Thoracic aorta (tissue), 2 donors: Measurements from ENCODE around the gene GOLGA1. TPM values are rescaled to one million over a fixed set of nuclear protein-coding genes. Genes with fewer than 3 reads are reported as not detected.
"Not testable (repeated sequence)": the region's sequence is repeated elsewhere in the genome, so short reads cannot be mapped to it uniquely, and the experiment has no call there.

Experiments used
- ATAC-seq: fragments of 150-250 bp; one replicate; pipeline ENCODE4 v1.8.0; 2017; ENCODE audit warnings: low read depth; ENCODE audit not compliant: insufficient number of reproducible peaks, low FRiP score
- DNase-seq: peaks from one replicate; pipeline ENCODE4 v3.0.0-alpha.2; 2020; ENCODE audit warnings: low spot score
- H3K27ac ChIP-seq, 2 donors: fragments of 200-600 bp; sonication (generic); 1 replicate in 1 of 2; 2 replicates in 1 of 2; pipeline ENCODE4 v1.5.1; 2016; ENCODE audit warnings: mild to moderate bottlenecking in 2 of 2, moderate library complexity in 2 of 2
- H3K27me3 ChIP-seq: fragments of 200-600 bp; sonication (generic); replicated peaks from 2 replicates; pipeline ENCODE4 v1.6.0; 2016; ENCODE audit warnings: mild to moderate bottlenecking; ENCODE audit not compliant: insufficient read depth
- H3K36me3 ChIP-seq: fragments of 200-600 bp; sonication (generic); one replicate; pipeline ENCODE4 v1.5.1; 2016
- H3K4me1 ChIP-seq, 2 donors: fragments of 200-600 bp; sonication (generic); 1 replicate in 1 of 2; 2 replicates in 1 of 2; pipeline versions ENCODE4 v1.5.1 to v1.6.0; 2016; ENCODE audit warnings: low read depth in 2 of 2, mild to moderate bottlenecking in 1 of 2; ENCODE audit not compliant: control insufficient read depth in 1 of 2
- H3K4me3 ChIP-seq: fragments of 200-600 bp; sonication (generic); 2 replicates; pipeline ENCODE4 v1.5.1; 2016; ENCODE audit warnings: mild to moderate bottlenecking
- H3K9me3 ChIP-seq: fragments of 200-600 bp; sonication (generic); 2 replicates; pipeline ENCODE4 v1.5.1; 2016
- total RNA-seq, 2 donors: library from RNA; depleted of rRNA; stranded (reverse); fragments of >200 nt; gene quantifications; one replicate each; pipeline versions ENCODE4 v1.1.0 to v1.2.3, GENCODE V29; 2016
- TF ChIP-seq, protein P1 (sequence below): fragments of 200-600 bp; sonication (generic); IDR thresholded peaks from one replicate; pipeline ENCODE4 v1.5.1; 2019; ENCODE audit warnings: antibody characterized with exemption

GOLGA1 gene
- total RNA-seq, 2 donors from 2014 or later = 11.6 to 22.2 TPM

DNA sequence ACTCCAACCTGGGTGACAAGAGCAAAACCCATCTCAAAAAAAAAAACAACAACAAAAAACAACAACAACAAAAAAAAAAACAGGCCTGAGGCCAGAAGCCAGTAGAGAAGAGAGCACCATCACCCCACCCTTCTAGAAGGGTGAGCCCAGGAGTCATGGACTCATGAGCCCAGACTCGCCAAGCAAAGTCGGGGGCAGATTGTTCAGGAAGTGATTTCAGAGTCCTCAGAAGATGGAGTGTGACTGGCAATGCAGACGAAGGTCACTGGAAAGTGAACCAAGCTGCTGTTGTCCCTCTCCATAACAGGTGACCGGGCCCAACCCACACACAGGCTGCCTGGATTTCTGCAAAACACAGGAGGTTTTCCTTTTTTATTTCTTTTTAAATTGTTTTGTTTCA, 96.6 kb downstream of the GOLGA1 start:
- Histone ChIP-seq H3K9me3 (no peaks in the 10 kb centered on the region), H3K27me3 (no peaks in the 10 kb centered on the region), H3K36me3 (no peaks in the 10 kb centered on the region), H3K4me1 (no peaks in the 10 kb centered on the region), H3K4me3 (no peak overlapping the region), H3K27ac (no peak overlapping the region)
- TF ChIP-seq, protein P1, sequence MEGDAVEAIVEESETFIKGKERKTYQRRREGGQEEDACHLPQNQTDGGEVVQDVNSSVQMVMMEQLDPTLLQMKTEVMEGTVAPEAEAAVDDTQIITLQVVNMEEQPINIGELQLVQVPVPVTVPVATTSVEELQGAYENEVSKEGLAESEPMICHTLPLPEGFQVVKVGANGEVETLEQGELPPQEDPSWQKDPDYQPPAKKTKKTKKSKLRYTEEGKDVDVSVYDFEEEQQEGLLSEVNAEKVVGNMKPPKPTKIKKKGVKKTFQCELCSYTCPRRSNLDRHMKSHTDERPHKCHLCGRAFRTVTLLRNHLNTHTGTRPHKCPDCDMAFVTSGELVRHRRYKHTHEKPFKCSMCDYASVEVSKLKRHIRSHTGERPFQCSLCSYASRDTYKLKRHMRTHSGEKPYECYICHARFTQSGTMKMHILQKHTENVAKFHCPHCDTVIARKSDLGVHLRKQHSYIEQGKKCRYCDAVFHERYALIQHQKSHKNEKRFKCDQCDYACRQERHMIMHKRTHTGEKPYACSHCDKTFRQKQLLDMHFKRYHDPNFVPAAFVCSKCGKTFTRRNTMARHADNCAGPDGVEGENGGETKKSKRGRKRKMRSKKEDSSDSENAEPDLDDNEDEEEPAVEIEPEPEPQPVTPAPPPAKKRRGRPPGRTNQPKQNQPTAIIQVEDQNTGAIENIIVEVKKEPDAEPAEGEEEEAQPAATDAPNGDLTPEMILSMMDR = no peak
- ATAC-seq (no peak), DNase-seq (no peak)

DNA sequence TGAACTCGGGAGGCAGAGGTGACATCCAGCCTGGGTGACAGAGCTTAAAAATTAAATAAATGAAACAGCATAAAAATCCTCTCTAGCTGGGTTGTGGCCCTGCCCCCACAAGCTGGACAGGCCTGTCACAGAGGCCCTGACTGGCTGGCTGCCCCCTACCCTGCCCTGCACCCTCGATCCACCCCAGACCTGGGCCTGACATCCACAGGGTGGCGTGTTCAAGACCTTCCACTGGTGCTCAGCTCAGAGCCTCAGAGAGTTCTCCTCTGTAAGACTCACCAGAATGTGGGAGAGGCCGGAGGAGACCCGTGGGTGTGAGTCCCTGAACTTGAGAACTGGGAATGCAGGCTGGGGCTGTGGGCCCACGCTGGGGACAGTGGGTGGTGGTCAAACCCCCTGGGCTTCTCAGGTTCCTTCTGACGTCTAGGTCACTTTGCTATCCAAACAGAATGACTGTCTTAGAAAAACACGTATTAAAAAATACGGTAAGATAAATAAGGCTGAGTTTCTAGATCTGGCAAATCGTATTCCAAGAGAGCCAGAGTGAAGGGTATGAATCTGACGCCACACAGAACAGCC, 97.3 kb downstream of the GOLGA1 start:
- Histone ChIP-seq H3K36me3 (no peaks in the 10 kb centered on the region), H3K4me1 (no peaks in the 10 kb centered on the region), H3K9me3 (no peaks in the 10 kb centered on the region), H3K27ac (no peak overlapping the region), H3K4me3 (no peak overlapping the region), H3K27me3 (no peaks in the 10 kb centered on the region)
- TF ChIP-seq, protein P1 = no peak
- ATAC-seq (no peak), DNase-seq (no peak)

DNA sequence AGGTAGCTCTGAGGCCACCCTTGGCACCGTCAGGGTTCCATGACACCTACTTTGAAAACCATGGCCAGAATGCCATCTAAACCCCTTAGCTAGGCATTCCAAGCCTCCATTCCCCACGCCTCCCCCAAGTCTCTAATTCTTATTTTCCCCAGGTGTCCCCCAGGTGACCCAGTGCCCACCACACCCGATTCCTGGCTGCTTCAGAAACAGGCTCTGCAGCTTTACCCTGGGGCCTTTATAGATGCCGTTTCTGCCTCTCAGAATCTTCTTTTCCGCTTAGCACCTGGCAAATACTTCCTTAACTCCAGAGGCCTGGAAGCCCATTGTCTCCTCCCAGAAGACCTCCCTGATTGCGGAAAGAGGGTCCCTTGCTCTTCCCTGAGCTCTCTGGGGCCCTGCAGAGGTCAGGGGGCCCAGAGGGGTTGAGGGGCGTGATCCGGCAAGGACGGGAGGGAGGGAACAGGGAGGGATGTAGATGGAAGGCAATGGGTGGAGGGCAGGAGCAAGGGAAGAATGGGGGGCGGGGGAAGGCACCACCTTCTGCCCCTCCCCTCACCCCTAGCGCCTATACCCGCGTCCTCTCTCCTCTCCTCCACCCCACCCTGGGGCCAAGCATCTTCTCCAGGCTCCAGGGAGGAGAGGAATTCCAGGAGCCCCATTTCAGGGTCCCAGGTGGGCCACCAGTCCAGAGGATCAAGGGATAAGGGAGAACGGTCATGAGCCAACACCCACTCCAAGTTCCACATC, 99.6 kb downstream of the GOLGA1 start:
- no peaks in the 10 kb centered on the region for H3K9me3 ChIP-seq
- H3K36me3 ChIP-seq = no peaks in the 10 kb centered on the region
- DNase-seq (no peak), ATAC-seq (no peak)
- TF ChIP-seq, protein P1 = no peak
- H3K27me3 ChIP-seq = no peaks in the 10 kb centered on the region
- H3K4me1 ChIP-seq = no peaks in the 10 kb centered on the region
- H3K4me3 ChIP-seq = no peak overlapping the region
- H3K27ac ChIP-seq = no peak overlapping the region

DNA sequence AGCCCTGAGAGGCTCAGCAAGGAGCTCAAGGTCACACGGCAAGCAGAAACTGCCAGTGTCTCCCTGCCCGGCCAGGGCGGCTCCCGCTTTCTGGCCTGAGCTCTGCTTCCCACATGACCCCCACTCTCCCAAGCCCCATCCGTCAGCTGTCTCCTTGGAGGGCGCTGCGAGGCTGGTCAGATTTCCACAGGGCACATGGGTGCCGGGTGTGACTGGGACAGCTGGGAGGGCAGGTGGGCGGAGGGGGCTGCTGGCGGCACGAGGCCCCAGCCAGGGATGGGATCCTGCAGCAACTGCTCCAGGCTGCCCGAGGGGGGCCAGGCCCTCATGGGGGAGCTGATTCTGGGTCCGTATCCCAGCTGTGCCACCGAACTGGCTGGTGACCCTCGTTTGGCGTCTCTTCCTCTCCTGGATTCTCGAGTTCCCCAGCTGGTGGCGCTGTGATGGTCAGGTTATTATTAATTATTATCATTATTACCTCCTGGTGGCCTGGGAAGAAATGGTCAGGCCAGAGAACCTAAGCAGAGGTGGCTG, 100.5 kb downstream of the GOLGA1 start:
- no peak overlapping the region for H3K27ac ChIP-seq
- H3K36me3 ChIP-seq = no peaks in the 10 kb centered on the region
- ATAC-seq = no peak
- H3K4me3 ChIP-seq = no peak overlapping the region
- no peaks in the 10 kb centered on the region for H3K27me3 ChIP-seq
- H3K4me1 ChIP-seq = peaks cover 0 to 2% of the 10 kb centered on the region in 2 donors
- no peaks in the 10 kb centered on the region for H3K9me3 ChIP-seq
- no peak for DNase-seq
- TF ChIP-seq, protein P1 = no peak

DNA sequence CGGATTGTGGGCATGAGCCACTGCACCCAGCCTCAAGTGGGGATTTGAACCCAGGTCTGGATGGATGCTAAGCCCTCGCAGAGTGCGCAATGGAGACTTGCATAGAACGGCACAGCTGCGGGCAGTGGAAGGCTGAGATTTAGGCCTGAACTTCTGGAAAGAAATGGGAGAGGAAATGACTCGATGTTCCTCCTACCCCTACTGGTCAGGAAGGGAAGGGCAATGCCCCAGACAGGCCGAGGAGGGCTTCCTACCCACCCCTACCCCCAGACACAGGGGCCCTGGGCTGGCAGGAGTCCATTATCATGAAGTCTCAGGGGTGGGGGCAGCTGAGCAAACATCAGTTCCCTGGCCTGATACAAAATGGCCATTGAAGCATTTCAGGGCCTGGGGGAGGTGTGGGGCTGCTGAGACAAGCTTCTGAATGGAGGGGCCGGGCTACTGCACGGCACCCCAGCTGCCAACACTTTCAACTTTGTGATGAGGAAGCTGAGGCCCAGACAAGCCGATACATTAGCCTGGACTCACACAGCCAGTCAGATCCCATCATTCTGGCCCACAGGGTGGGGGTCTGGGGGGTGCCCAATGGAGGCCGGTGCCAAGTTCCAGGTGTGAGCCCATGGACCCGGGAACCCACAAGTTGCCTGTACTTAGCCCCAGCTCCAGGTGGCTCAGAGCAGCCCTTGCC, 101.1 kb downstream of the GOLGA1 start:
- H3K9me3 ChIP-seq = no peaks in the 10 kb centered on the region
- H3K27me3 ChIP-seq = no peaks in the 10 kb centered on the region
- TF ChIP-seq, protein P1 = no peak
- H3K4me3 ChIP-seq = no peak overlapping the region
- H3K36me3 ChIP-seq = no peaks in the 10 kb centered on the region
- peaks cover 0 to 8% of the 10 kb centered on the region in 2 donors for H3K4me1 ChIP-seq
- DNase-seq (no peak), ATAC-seq (no peak)
- H3K27ac ChIP-seq = no peak overlapping the region

DNA sequence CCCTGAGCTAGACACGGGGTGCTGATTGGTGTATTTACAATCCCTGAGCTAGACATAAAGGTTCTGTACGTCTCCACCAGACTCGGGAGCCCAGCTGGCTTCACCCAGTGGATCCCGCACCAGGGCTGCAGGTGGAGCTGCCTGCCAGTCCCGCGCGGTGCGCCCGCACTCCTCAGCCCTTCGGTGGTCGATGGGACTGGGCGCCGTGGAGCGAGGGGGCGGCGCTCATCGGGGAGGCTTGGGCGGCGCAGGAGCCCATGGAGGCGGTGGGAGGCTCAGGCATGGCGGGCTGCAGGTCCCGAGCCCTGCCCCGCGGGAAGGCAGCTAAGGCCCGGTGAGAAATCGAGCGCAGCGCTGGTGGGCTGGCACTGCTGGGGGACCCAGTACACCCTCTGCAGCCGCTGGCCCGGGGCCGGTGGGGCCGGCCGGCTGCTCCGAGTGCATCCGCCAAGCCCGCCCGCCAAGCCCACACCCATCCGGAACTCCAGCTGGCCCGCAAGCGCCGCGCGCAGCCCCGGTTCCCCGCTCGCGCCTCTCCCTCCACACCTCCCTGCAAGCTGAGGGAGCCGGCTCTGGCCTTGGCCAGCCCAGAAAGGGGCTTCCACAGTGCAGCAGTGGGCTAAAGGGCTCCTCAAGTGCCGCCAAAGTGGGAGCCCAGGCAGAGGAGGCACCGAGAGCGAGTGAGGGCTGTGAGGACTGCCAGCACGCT, 102.2 kb downstream of the GOLGA1 start:
- peak overlapping the region; percentile 36 for H3K4me3 ChIP-seq
- not testable (repeated sequence) for ATAC-seq

DNA sequence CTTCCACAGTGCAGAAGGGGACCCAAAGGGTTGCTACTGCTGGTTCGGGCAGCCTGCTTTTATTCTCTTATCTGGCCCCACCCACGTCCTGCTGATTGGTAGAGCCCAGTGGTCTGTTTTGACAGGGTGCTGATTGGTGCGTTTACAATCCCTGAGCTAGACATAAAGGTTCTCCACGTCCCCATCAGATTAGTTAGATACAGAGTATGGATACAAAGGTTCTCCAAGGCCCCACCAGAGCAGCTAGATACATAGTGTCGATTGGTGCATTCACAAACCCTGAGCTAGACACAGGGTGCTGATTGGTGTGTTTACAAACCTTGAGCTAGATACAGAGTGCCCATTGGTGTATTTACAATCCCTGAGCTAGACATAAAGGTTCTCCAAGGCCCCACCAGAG, 102.8 kb downstream of the GOLGA1 start:
- not testable (repeated sequence) for H3K4me3 ChIP-seq, DNase-seq, H3K9me3 ChIP-seq, H3K27ac ChIP-seq, H3K4me1 ChIP-seq, ATAC-seq, H3K36me3 ChIP-seq, H3K27me3 ChIP-seq

More for the DNA sequence above, 102.2 kb downstream of the GOLGA1 start:
- not testable (repeated sequence) for H3K4me1 ChIP-seq, H3K27ac ChIP-seq, H3K36me3 ChIP-seq, H3K27me3 ChIP-seq, DNase-seq, H3K9me3 ChIP-seq
